Vagina (tissue), 2 donors: Measurements from ENCODE around the gene CYTH4. TPM values are rescaled to one million over a fixed set of nuclear protein-coding genes. Genes with fewer than 3 reads are reported as not detected.
"Not testable (repeated sequence)": the region's sequence is repeated elsewhere in the genome, so short reads cannot be mapped to it uniquely, and the experiment has no call there.

ENCODE experiments used
- DNase-seq, 2 donors: peaks; one replicate each; pipeline ENCODE4 v3.0.0-alpha.2; 2017; ENCODE audit errors: extremely low spot score in 2 of 2
- H3K27ac ChIP-seq: fragments of 200-600 bp; sonication (generic); one replicate; pipeline ENCODE4 v1.5.1; 2019
- H3K27me3 ChIP-seq: fragments of 200-600 bp; sonication (generic); one replicate; pipeline ENCODE4 v1.5.1; 2019
- H3K36me3 ChIP-seq, 2 donors: fragments of 200-600 bp; sonication (generic); one replicate each; pipeline ENCODE4 v1.5.1; 2017 to 2019
- H3K4me1 ChIP-seq: fragments of 200-600 bp; sonication (generic); one replicate; pipeline ENCODE4 v1.5.1; 2019
- H3K4me3 ChIP-seq, 2 donors: fragments of 200-600 bp; sonication (generic); 1 replicate in 1 of 2; 2 replicates in 1 of 2; pipeline ENCODE4 v1.5.1; 2016 to 2019
- H3K9me3 ChIP-seq: fragments of 200-600 bp; sonication (generic); one replicate; pipeline ENCODE4 v1.5.1; 2019
- POLR2A ChIP-seq, 2 donors: fragments of 450-650 bp; IDR thresholded peaks; one replicate each; pipeline ENCODE4 v1.6.1; 2017; ENCODE audit warnings: antibody characterized with exemption in 2 of 2, mild to moderate bottlenecking in 2 of 2, moderate library complexity in 2 of 2
- POLR2AphosphoS5 ChIP-seq, 2 donors: sonication (generic); formaldehyde crosslinking; IDR thresholded peaks; one replicate each; pipeline ENCODE4 v1.9.0; 2017; ENCODE audit warnings: antibody characterized with exemption in 2 of 2, mild to moderate bottlenecking in 2 of 2, low read depth in 1 of 2; ENCODE audit not compliant: insufficient read depth in 1 of 2
- intact Hi-C: fragments of 100-400 bp; cut with DNase I; formaldehyde crosslinking; loops from one replicate; pipeline ENCODE4 v1.15.1; 2023
- total RNA-seq: library from RNA; depleted of rRNA; stranded (reverse); fragments of >200 nt; gene quantifications from one replicate; pipeline ENCODE4 v1.2.3, GENCODE V29; 2016
- TF ChIP-seq, protein P1 (sequence below), 3 experiments: fragments of 450-650 bp in 2 of 3; fragments of 200-600 bp in 1 of 3; sonication (generic) in 1 of 3; IDR thresholded peaks; one replicate each; pipeline ENCODE4 v1.5.1; 2017 to 2019; ENCODE audit warnings: antibody characterized with exemption in 3 of 3, mild to moderate bottlenecking in 2 of 3, moderate library complexity in 2 of 3

The CYTH4 gene
- total RNA-seq, 1 donor from 2014 or later, result 16.2 TPM

DNA sequence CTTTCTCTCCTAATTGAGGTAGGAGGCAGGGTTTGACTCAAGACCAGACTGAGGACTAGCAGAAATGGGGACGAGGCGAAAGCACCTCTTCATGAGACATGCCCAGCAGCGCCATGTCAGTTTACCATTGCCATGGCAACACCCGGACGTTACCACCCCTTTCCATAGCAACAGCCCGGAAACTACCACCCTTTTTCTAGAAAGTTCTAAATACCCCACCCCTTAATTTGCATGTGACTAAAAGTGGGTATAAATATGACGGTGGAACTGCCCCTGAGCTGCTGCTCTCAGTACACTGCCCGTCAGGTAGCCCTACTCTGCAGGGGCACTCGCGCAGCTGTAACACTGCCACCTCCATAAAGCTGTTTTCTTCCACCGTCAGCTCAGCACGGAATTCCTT is 32.3 kb upstream of the CYTH4 start:
- Histone ChIP-seq H3K36me3 (no peaks in the 10 kb centered on the region), H3K4me3 (no peak overlapping the region), H3K9me3 (no peaks in the 10 kb centered on the region), H3K4me1 (no peaks in the 10 kb centered on the region), H3K27ac (no peak overlapping the region), H3K27me3 (no peaks in the 10 kb centered on the region)
- DNase-seq, result no peak
- intact Hi-C loops, result no loop called here
- TF ChIP-seq, protein P1, sequence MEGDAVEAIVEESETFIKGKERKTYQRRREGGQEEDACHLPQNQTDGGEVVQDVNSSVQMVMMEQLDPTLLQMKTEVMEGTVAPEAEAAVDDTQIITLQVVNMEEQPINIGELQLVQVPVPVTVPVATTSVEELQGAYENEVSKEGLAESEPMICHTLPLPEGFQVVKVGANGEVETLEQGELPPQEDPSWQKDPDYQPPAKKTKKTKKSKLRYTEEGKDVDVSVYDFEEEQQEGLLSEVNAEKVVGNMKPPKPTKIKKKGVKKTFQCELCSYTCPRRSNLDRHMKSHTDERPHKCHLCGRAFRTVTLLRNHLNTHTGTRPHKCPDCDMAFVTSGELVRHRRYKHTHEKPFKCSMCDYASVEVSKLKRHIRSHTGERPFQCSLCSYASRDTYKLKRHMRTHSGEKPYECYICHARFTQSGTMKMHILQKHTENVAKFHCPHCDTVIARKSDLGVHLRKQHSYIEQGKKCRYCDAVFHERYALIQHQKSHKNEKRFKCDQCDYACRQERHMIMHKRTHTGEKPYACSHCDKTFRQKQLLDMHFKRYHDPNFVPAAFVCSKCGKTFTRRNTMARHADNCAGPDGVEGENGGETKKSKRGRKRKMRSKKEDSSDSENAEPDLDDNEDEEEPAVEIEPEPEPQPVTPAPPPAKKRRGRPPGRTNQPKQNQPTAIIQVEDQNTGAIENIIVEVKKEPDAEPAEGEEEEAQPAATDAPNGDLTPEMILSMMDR (IDR thresholded peaks at IDR 0.05), result no peak
- no peak for TF ChIP-seq POLR2A (IDR thresholded peaks at IDR 0.05)
- TF ChIP-seq POLR2AphosphoS5 (IDR thresholded peaks at IDR 0.05; ENCODE audit: insufficient read depth in 1 of 2, low read depth in 1 of 2), result no peak

DNA sequence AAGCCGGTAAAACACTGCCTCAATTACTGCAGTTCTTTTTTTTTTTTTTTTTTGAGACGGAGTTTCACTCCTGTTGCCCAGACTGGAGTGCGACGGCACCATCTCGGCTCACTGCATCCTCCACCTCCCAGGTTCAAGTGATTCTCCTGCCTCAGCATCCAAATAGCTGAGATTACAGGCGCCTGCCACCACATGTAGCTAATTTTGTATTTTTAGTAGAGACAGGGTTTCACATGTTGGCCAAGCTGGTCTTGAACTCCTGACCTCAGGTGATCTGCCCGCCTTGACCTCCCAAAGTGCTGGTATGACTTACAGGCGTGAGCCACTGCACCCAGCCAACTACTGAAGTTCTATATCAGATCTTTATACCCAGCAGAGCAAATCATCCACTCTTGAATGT is 30.5 kb upstream of the CYTH4 start:
- intact Hi-C loops, H3K4me3 ChIP-seq, H3K27me3 ChIP-seq: not testable (repeated sequence)

DNA sequence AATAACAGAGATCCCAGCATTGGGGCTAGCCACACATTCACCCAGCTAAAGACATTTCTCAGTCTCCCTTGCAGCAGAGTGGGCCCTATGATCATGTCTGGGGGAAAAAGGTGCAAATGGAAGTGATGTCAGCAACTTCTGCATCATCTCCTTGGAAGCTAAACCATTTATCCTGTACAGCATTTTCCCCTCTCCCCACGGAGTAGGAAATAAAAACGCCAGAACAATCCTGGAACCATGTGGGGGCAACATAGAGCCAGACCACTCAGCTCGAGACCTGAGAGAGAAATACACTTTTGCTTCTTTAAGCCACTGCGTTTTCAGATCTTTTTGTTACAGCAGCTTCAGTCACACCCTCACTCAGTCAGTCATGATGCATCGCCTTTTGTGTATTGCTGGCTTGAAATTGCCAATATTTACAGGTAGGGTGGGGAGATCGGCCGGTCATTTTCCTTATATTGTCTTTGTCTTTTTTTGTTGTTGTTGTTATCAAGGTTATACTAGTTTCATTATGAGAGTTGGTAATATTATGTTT is 29.1 kb upstream of the CYTH4 start:
- no peaks in the 10 kb centered on the region for H3K9me3 ChIP-seq
- H3K4me3 ChIP-seq, result no peak overlapping the region
- H3K4me1 ChIP-seq, result no peaks in the 10 kb centered on the region
- no peak for DNase-seq
- no peak overlapping the region for H3K27ac ChIP-seq
- H3K27me3 ChIP-seq, result no peaks in the 10 kb centered on the region
- TF ChIP-seq POLR2A (IDR thresholded peaks at IDR 0.05), result no peak
- TF ChIP-seq, protein P1 (IDR thresholded peaks at IDR 0.05), result no peak
- TF ChIP-seq POLR2AphosphoS5 (IDR thresholded peaks at IDR 0.05; ENCODE audit: insufficient read depth in 1 of 2, low read depth in 1 of 2), result no peak
- no peaks in the 10 kb centered on the region for H3K36me3 ChIP-seq
- intact Hi-C loops, result no loop called here

More for the DNA sequence above, 30.5 kb upstream of the CYTH4 start:
- not testable (repeated sequence) for H3K36me3 ChIP-seq, H3K27ac ChIP-seq, DNase-seq, H3K4me1 ChIP-seq, H3K9me3 ChIP-seq

DNA sequence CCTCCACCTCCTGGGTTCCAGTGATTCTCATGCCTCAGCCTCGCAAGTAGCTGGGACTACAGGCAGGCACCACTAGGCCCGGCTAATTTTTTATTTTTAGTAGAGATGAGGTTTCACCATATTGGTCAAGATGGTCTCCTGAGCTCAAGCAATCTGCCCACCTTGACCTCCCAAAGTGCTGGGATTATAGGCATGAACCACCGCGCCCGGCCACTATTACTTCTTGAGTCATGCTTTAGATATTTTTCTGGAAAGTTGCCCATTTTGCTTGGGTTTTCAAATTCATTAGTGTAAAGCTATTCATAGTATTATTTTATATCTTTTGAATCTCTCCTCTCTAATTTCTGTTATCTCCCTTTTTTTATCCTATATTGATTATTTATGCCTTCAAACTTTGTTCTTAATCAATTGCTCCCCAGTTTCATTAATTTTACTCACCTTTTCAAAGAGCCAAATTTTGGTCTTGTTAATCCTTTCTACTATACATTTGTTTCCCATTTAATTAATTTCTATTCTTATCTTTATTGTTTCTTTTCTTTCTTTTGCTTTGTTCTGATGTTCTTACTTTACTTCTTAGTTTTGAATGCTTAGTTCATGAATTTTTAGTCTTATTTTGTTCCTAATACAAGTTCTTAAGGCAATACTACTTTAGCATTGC is 28.0 kb upstream of the CYTH4 start:
- no peak for DNase-seq
- Histone ChIP-seq H3K27me3 (no peaks in the 10 kb centered on the region), H3K4me3 (no peak overlapping the region), H3K36me3 (no peaks in the 10 kb centered on the region), H3K9me3 (no peaks in the 10 kb centered on the region), H3K4me1 (no peaks in the 10 kb centered on the region), H3K27ac (no peak overlapping the region)
- TF ChIP-seq POLR2AphosphoS5 (IDR thresholded peaks at IDR 0.05; ENCODE audit: insufficient read depth in 1 of 2, low read depth in 1 of 2), result no peak
- TF ChIP-seq, protein P1 (IDR thresholded peaks at IDR 0.05), result no peak
- no peak for TF ChIP-seq POLR2A (IDR thresholded peaks at IDR 0.05)
- intact Hi-C loops, result no loop called here

DNA sequence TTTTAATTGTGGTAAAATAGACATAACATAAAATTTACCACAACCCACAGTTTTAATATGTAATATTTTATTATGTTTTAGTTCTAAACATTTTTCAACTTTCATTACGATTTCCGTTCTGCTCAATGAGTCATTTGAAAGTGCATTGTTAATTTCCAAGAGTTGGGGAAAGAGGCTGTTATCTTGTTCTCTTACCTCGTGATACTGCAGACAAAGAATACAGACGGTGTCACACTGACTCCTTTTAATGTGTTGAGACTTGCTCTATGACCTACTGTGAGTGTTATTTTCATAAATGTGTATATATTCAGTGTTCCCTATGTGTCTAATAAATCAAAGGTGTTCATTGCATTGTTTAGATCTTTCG is 27.5 kb upstream of the CYTH4 start:
- Histone ChIP-seq H3K27me3 (no peaks in the 10 kb centered on the region), H3K36me3 (no peaks in the 10 kb centered on the region), H3K9me3 (no peaks in the 10 kb centered on the region), H3K4me3 (no peak overlapping the region), H3K27ac (no peak overlapping the region), H3K4me1 (no peaks in the 10 kb centered on the region)
- intact Hi-C loops, result no loop called here
- no peak for DNase-seq
- TF ChIP-seq POLR2AphosphoS5 (IDR thresholded peaks at IDR 0.05; ENCODE audit: insufficient read depth in 1 of 2, low read depth in 1 of 2) (no peak), POLR2A (IDR thresholded peaks at IDR 0.05) (no peak)
- TF ChIP-seq, protein P1 (IDR thresholded peaks at IDR 0.05), result no peak
